HepG2 (cell line): ENCODE data around the gene MTX1. TPM values are rescaled to one million over a fixed set of nuclear protein-coding genes. Genes with fewer than 3 reads are reported as not detected.
A peak's percentile ranks its signal among the peaks of the same experiment; 100 is the strongest.

Experiments
- ATAC-seq: fragments of 200-7000 bp; cut with Tn5 transposase; 3 replicates; pipeline ENCODE4 v1.9.1; 2020; ENCODE audit warnings: mild to moderate bottlenecking, moderate library complexity
- BruUV-seq: library from RNA; stranded (reverse); fragments of 400-500 nt; replicated peaks from 2 replicates; lab custom pipeline; 2021; lab: Mats Ljungman, UMichigan
- CTCF ChIA-PET: fragments of 300-600 bp; formaldehyde crosslinking; extraction: SDS; loops from one replicate; lab custom pipeline; 2021; ENCODE audit warnings: low total read pairs, inconsistent platforms, low intra/inter-chr PET ratio; lab: Yijun Ruan, JAX
- POLR2A ChIA-PET: fragments of 350-600 bp; sonication (Branson Sonifier 250); formaldehyde crosslinking; loops from one replicate; lab custom pipeline; 2020; ENCODE audit warnings: antibody characterized with exemption, inconsistent platforms; lab: Yijun Ruan, JAX
- DNase-seq: peaks from one replicate; pipeline ENCODE4 v3.0.0-alpha.2; 2015; ENCODE audit warnings: low spot score
- FAIRE-seq: peaks from 3 replicates; lab custom pipeline; 2011; peaks lifted over from hg19 to GRCh38; lab: Jason Lieb, UNC
- H2AFZ ChIP-seq: one replicate; pipeline ENCODE4 v1.6.1; 2011; ENCODE audit warnings: low read length, inconsistent platforms
- H3K27ac ChIP-seq: fragments of 300-600 bp; 3 replicates; pipeline ENCODE4 v1.8.0; 2011; ENCODE audit warnings: mixed run types, mild to moderate bottlenecking, mixed read lengths, low read length, inconsistent platforms; ENCODE audit not compliant: insufficient read depth; ENCODE audit errors: extremely low read length
- H3K27me3 ChIP-seq, 2 experiments: fragments of 200-600 bp in 1 of 2; 2 replicates in 1 of 2; 3 replicates in 1 of 2; pipeline versions ENCODE4 v1.6.0 to v1.8.0; 2011; ENCODE audit warnings: low read length in 2 of 2, mild to moderate bottlenecking in 2 of 2, moderate library complexity in 2 of 2, inconsistent platforms in 1 of 2; ENCODE audit not compliant: insufficient read depth in 2 of 2, control insufficient read depth in 1 of 2
- H3K36me3 ChIP-seq, 2 experiments: fragments of 200-600 bp in 1 of 2; replicated peaks in 1 of 2; 2 replicates in 1 of 2; 3 replicates in 1 of 2; pipeline versions ENCODE4 v1.5.1 to v1.8.0; 2011; ENCODE audit warnings: low read length in 2 of 2, inconsistent platforms in 1 of 2; ENCODE audit not compliant: insufficient read depth in 2 of 2, control insufficient read depth in 1 of 2
- H3K4me1 ChIP-seq: 2 replicates; pipeline ENCODE4 v1.5.1; 2012; ENCODE audit warnings: low read length, inconsistent platforms; ENCODE audit not compliant: insufficient read depth
- H3K4me2 ChIP-seq: 2 replicates; pipeline ENCODE4 v1.6.0; 2011; ENCODE audit warnings: low read depth, low read length, inconsistent platforms
- H3K4me3 ChIP-seq, 3 experiments: fragments of 200-600 bp in 1 of 3; sonication (generic), shearing (Covaris generic) in 1 of 3; replicated peaks in 1 of 3; 2 replicates each; pipeline ENCODE4 v1.5.1; 2011 to 2016; ENCODE audit warnings: low read length in 3 of 3, inconsistent platforms in 2 of 3, low read depth in 2 of 3, mild to moderate bottlenecking in 2 of 3, control low read depth in 1 of 3, mixed read lengths in 1 of 3; ENCODE audit not compliant: insufficient read depth in 1 of 3
- H3K79me2 ChIP-seq: one replicate; pipeline ENCODE4 v1.6.1; 2011; ENCODE audit warnings: low read length, inconsistent platforms; ENCODE audit not compliant: insufficient read depth
- H3K9ac ChIP-seq: 2 replicates; pipeline ENCODE4 v1.6.0; 2011; ENCODE audit warnings: mild to moderate bottlenecking, low read depth, low read length, inconsistent platforms; ENCODE audit not compliant: insufficient read depth
- H3K9me3 ChIP-seq: 2 replicates; pipeline ENCODE4 v1.5.1; 2012; ENCODE audit warnings: mild to moderate bottlenecking, low read length
- H4K20me1 ChIP-seq: 2 replicates; pipeline ENCODE4 v1.6.0; 2011; ENCODE audit warnings: inconsistent platforms, mild to moderate bottlenecking, low read length, moderate library complexity; ENCODE audit not compliant: insufficient read depth
- ATF7-NPFF ChIP-seq: sonication (generic); formaldehyde crosslinking; IDR thresholded peaks from 2 replicates; pipeline ENCODE4 v1.8.1; 2023; ENCODE audit warnings: mild to moderate bottlenecking, low read depth, missing genetic modification reagents, moderate library complexity
- ERF ChIP-seq: IDR thresholded peaks from 2 replicates; pipeline ENCODE4 v1.6.1; 2018; ENCODE audit warnings: missing biosample characterization, missing genetic modification reagents
- HOXA7 ChIP-seq: sonication (generic); formaldehyde crosslinking; IDR thresholded peaks from 2 replicates; pipeline ENCODE4 v1.8.1; 2022; ENCODE audit warnings: mild to moderate bottlenecking, missing genetic modification reagents, moderate library complexity
- KAT7 ChIP-seq: IDR thresholded peaks from 2 replicates; pipeline ENCODE4 v1.6.1; 2018; ENCODE audit warnings: borderline replicate concordance, missing compliant biosample characterization
- MLLT10 ChIP-seq: sonication (generic); formaldehyde crosslinking; IDR thresholded peaks from 2 replicates; pipeline ENCODE4 v1.4.0; 2020; ENCODE audit warnings: missing genetic modification reagents
- MXD1 ChIP-seq: sonication (generic); formaldehyde crosslinking; IDR thresholded peaks from 2 replicates; pipeline ENCODE4 v1.4.0; 2020; ENCODE audit warnings: mild to moderate bottlenecking, missing genetic modification reagents
- PHF8 ChIP-seq: sonication (generic); formaldehyde crosslinking; IDR thresholded peaks from 2 replicates; pipeline ENCODE4 v1.5.0; 2020; ENCODE audit warnings: missing genetic modification reagents
- POGK ChIP-seq: sonication (generic); formaldehyde crosslinking; conservative IDR thresholded peaks from 2 replicates; pipeline ENCODE4 v1.8.0; 2022; ENCODE audit warnings: mild to moderate bottlenecking, moderate library complexity, missing genetic modification reagents
- POLR2AphosphoS2 ChIP-seq: IDR thresholded peaks from 2 replicates; pipeline ENCODE4 v1.6.1; 2011; ENCODE audit warnings: low read depth, low read length, improper control_type of control experiment
- RBFOX2 ChIP-seq: fragments of 200-400 bp; formaldehyde crosslinking; IDR thresholded peaks from 2 replicates; pipeline ENCODE4 v1.6.1; 2017; ENCODE audit warnings: low read depth, mild to moderate bottlenecking, low read length
- YEATS2 ChIP-seq: sonication (generic); formaldehyde crosslinking; IDR thresholded peaks from 2 replicates; pipeline ENCODE4 v1.4.0; 2020; ENCODE audit warnings: missing genetic modification reagents, borderline replicate concordance
- ZNF17 ChIP-seq: sonication (generic); formaldehyde crosslinking; IDR thresholded peaks from 2 replicates; pipeline ENCODE4 v1.5.0; 2020; ENCODE audit warnings: mild to moderate bottlenecking, missing genetic modification reagents
- ZNF30 ChIP-seq: sonication (generic); formaldehyde crosslinking; IDR thresholded peaks from 2 replicates; pipeline ENCODE4 v1.5.0; 2020; ENCODE audit warnings: mild to moderate bottlenecking, missing genetic modification reagents
- ZNF468 ChIP-seq: sonication (generic); formaldehyde crosslinking; IDR thresholded peaks from 2 replicates; pipeline ENCODE4 v1.8.0; 2022; ENCODE audit warnings: mild to moderate bottlenecking, moderate library complexity, missing genetic modification reagents
- ZNF563 ChIP-seq: sonication (generic); formaldehyde crosslinking; IDR thresholded peaks from 2 replicates; pipeline ENCODE4 v1.8.0; 2022; ENCODE audit warnings: mild to moderate bottlenecking, moderate library complexity, missing genetic modification reagents
- WGBS: methylation state at CpG from one replicate; pipeline ENCODE4 v1.1.6; 2017; ENCODE audit warnings: low lambda C conversion rate; 5-methylcytosine and 5-hydroxymethylcytosine counted together
- in situ Hi-C: cut with HindIII; loops from 2 replicates; pipeline ENCODE4 v1.10.0; 2017; ENCODE audit warnings: low pct_unique_long_range_greater_than_20kb; ENCODE audit not compliant: extremely low pct_ligation_motif_present
- intact Hi-C: fragments of 100-400 bp; cut with micrococcal nuclease; formaldehyde crosslinking; loops from one replicate; pipeline ENCODE4 v1.10.0; 2022; ENCODE audit not compliant: unreplicated experiment
- polyA plus RNA-seq, 8 experiments: library from polyadenylated mRNA; depleted of rRNA in 3 of 8; stranded (reverse) in 7 of 8; unstranded in 1 of 8; fragments of >200 nt; fragmentation: Illumina TruSeq in 4 of 8; extraction: Trizol in 4 of 8; gene quantifications; 2 replicates each; pipeline versions ENCODE4 v1.2.1 to v1.2.3, GENCODE V29; 2011 to 2016; ENCODE audit warnings: low read depth in 4 of 8, missing spikeins in 1 of 8, mixed read lengths in 1 of 8; ENCODE audit not compliant: insufficient read depth in 1 of 8
- total RNA-seq, 5 experiments: library from RNA; depleted of rRNA; stranded (reverse); fragments of >200 nt; fragmentation: Illumina TruSeq; extraction: Trizol; gene quantifications; 2 replicates each; pipeline ENCODE4 v1.2.3, GENCODE V29; 2016; ENCODE audit warnings: low read depth in 1 of 5
- TF ChIP-seq, protein P1 (sequence below): sonication (generic); formaldehyde crosslinking; IDR thresholded peaks from 2 replicates; pipeline ENCODE4 v1.4.0; 2020; ENCODE audit warnings: missing genetic modification reagents
- TF ChIP-seq, protein P2 (sequence below): IDR thresholded peaks from 2 replicates; pipeline ENCODE4 v1.6.1; 2016; ENCODE audit warnings: low read depth, borderline replicate concordance
- TF ChIP-seq, protein P3 (sequence below): sonication (generic); formaldehyde crosslinking; IDR thresholded peaks from 2 replicates; pipeline ENCODE4 v1.8.1; 2023; ENCODE audit warnings: mild to moderate bottlenecking, inconsistent platforms, moderate library complexity, missing genetic modification reagents, borderline replicate concordance

The MTX1 gene
- total and polyA plus RNA-seq, 2 of the 13 experiments (the other 11 are each of a cell fraction or from before 2014, with no cell fraction given) = 64.5 to 72.6 TPM

GRCh38 chr1:155209312-155209721, 822 bp downstream of the MTX1 start (continued):
- TF ChIP-seq, protein P1, sequence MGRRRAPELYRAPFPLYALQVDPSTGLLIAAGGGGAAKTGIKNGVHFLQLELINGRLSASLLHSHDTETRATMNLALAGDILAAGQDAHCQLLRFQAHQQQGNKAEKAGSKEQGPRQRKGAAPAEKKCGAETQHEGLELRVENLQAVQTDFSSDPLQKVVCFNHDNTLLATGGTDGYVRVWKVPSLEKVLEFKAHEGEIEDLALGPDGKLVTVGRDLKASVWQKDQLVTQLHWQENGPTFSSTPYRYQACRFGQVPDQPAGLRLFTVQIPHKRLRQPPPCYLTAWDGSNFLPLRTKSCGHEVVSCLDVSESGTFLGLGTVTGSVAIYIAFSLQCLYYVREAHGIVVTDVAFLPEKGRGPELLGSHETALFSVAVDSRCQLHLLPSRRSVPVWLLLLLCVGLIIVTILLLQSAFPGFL (CRISPR knock-in tag) = no peak
- TF ChIP-seq POGK = peak; percentile 33
- TF ChIP-seq ZNF563 (CRISPR knock-in tag) = peak; percentile 45; the same call in 1 of the 2 replicates
- TF ChIP-seq PHF8 = 0 out of 2 replicates have a peak, but pooled peaks have one; percentile 65
- TF ChIP-seq YEATS2 (CRISPR knock-in tag) = no peak
- TF ChIP-seq, protein P2, sequence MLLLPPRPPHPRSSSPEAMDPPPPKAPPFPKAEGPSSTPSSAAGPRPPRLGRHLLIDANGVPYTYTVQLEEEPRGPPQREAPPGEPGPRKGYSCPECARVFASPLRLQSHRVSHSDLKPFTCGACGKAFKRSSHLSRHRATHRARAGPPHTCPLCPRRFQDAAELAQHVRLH (CRISPR knock-in tag) = peak; percentile 65; the same call in 1 of the 2 replicates

- peak overlapping the region; percentile 98 for H3K27ac ChIP-seq
- FAIRE-seq = no peak
- CTCF ChIA-PET = no interaction called here
- TF ChIP-seq ZNF468 (CRISPR knock-in tag) = no peak
- no peak for TF ChIP-seq ZNF30 (CRISPR knock-in tag)
- no peak for TF ChIP-seq POLR2AphosphoS2
- TF ChIP-seq, protein P3, sequence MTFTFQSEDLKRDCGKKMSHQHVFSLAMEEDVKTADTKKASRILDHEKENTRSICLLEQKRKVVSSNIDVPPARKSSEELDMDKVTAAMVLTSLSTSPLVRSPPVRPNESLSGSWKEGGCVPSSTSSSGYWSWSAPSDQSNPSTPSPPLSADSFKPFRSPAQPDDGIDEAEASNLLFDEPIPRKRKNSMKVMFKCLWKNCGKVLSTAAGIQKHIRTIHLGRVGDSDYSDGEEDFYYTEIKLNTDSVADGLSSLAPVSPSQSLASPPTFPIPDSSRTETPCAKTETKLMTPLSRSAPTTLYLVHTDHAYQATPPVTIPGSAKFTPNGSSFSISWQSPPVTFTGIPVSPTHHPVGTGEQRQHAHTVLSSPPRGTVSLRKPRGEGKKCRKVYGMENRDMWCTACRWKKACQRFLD (CRISPR knock-in tag) = no peak
- TF ChIP-seq RBFOX2 = no peak
- TF ChIP-seq KAT7 (CRISPR knock-in tag) = no peak
- no peak for TF ChIP-seq ZNF17 (CRISPR knock-in tag)
- TF ChIP-seq MLLT10 (CRISPR knock-in tag) = no peak
- TF ChIP-seq ERF (CRISPR knock-in tag) = no peak
- TF ChIP-seq HOXA7 (CRISPR knock-in tag) = no peak
- no peak for TF ChIP-seq MXD1
- no peak for TF ChIP-seq ATF7-NPFF (CRISPR knock-in tag)
These were observed 2.0 kb downstream of the MTX1 start for GRCh38 chr1:155210314-155211104.

More at GRCh38 chr1:155210314-155211104, 2.0 kb downstream of the MTX1 start:
- in situ Hi-C loops (no loop called here), intact Hi-C loops (no loop called here)
- H2AFZ ChIP-seq = no peak overlapping the region
- no peaks in the 10 kb centered on the region for H4K20me1 ChIP-seq
- H3K36me3 ChIP-seq = peaks cover 3 to 5% of the 10 kb centered on the region in 2 experiments; a peak in 3 of 5 replicates
- POLR2A ChIA-PET = interaction anchor here (1.8 kb wide), 1 partner anchor 16 kb away, joined by 8 read pairs; no protein-coding TSS in a partner anchor
- 90% methylated on average over 4 of the region's 4 CpGs for WGBS
- peak overlapping the region; percentile 100 for H3K4me2 ChIP-seq
- H3K79me2 ChIP-seq = peaks cover 13% of the 10 kb centered on the region
- BruUV-seq = no TSS peak
- H3K4me1 ChIP-seq = peaks cover 29% of the 10 kb centered on the region
- peak overlapping the region; percentile 100 for H3K9ac ChIP-seq
- no peak for ATAC-seq
- H3K9me3 ChIP-seq = no peaks in the 10 kb centered on the region
- H3K4me3 ChIP-seq = peak overlapping the region; percentile 9 to 99 (median 96); a peak in 3 of 6 replicates
- peaks cover 0 to 5% of the 10 kb centered on the region in 2 experiments; a peak in 1 of 5 replicates for H3K27me3 ChIP-seq
- no peak for DNase-seq
